ENCODE measurements around the gene AVPR1B.

Gene AVPR1B

DNA sequence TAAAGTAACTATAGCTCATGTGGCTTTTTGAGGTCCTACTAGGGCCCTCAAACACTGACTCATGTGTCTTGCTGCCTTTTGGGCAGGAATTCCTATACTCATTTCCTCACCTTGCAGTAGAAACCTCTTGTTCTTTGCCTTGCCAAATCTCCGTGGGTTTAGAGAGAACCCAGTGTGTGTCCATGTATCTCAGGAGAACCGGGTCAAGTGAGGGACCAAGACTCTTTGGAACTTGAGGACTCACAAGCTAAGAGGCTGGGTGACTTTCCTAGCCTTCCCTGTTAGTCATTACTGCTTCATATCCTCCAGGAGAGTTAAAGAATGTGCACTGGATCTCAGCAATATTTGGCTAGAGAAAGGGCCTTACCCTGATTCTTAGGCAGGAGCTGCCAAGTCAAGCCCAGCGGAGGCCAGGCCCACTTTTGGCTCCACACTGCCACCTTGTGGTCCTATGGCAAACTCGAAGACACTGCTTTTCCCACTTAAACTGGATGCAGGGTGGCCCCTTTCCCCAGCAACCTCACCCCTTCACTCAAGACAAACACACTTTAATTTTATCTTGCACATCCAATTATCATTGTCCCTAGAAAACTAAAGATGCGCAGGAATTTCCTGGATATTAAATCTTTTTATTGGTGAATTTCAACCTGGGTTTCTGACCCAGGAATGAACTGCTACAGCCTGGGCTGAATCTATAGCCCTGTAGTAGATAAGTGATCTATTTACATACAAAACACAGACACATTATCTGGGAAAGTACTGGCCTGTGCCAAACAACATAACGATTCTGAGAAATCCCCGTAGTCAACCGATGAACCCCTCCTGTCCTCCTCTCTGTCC is 10.6 kb downstream of the AVPR1B start:
- TF ChIP-seq, protein P1, sequence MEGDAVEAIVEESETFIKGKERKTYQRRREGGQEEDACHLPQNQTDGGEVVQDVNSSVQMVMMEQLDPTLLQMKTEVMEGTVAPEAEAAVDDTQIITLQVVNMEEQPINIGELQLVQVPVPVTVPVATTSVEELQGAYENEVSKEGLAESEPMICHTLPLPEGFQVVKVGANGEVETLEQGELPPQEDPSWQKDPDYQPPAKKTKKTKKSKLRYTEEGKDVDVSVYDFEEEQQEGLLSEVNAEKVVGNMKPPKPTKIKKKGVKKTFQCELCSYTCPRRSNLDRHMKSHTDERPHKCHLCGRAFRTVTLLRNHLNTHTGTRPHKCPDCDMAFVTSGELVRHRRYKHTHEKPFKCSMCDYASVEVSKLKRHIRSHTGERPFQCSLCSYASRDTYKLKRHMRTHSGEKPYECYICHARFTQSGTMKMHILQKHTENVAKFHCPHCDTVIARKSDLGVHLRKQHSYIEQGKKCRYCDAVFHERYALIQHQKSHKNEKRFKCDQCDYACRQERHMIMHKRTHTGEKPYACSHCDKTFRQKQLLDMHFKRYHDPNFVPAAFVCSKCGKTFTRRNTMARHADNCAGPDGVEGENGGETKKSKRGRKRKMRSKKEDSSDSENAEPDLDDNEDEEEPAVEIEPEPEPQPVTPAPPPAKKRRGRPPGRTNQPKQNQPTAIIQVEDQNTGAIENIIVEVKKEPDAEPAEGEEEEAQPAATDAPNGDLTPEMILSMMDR (conservative IDR thresholded peaks at IDR 0.05; ENCODE audit: low read length): peak; percentile 93
- peak; percentile 88 for DNase-seq (ENCODE audit: low read depth)

DNA sequence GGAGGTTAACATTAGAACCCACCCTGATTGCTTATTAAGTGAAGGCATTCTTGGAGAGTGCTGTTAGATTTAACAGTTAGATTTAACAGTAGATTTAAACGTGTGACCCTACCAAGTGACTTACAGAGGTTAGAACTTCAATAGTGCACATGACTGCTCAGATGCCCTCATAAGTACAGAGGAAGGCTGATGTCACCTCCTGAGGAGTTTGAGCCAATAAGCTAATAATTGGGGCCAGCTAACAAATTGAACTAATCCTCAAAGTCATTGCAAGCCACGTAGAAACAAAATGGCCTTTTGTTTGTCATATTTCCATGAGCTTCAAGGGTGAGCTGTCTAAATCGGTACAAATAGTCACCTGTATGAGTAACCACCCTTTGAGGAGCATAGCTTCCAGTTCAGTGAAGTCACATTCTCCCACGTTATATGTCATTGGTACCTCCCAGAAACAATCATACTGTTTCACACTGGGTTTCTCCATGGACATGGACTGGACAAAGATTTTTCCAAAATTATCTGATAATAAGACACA is 11.7 kb downstream of the AVPR1B start:
- TF ChIP-seq, protein P1 (conservative IDR thresholded peaks at IDR 0.05; ENCODE audit: low read length): no peak
- no peak overlapping the region for H3K4me3 ChIP-seq (ENCODE audit: low read length)
- no peak for DNase-seq (ENCODE audit: low read depth)

More for the DNA sequence above, 10.6 kb downstream of the AVPR1B start:
- H3K4me3 ChIP-seq (ENCODE audit: low read length): no peak overlapping the region

DNA sequence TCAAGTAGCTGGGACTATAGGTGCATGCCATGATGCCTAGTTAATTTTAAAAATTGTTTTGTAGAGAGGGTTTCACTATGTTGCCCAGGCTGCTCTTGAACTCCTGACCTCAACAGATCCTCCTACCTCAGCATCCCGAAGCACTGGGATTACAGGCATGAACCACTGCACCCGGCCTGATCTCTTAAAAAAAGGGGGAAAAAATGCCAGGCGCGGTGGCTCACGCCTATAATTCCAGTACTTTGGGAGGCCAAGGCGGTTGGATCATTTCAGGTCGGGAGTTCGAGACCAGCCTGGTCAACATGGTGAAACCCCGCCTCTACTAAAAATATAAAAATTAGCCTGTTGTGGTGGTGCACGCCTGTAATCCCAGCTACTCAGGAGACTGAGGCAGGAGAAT is 13.2 kb downstream of the AVPR1B start:
- H3K4me3 ChIP-seq (ENCODE audit: low read length): no peak overlapping the region
- TF ChIP-seq, protein P1 (conservative IDR thresholded peaks at IDR 0.05; ENCODE audit: low read length): no peak
- no peak for DNase-seq (ENCODE audit: low read depth)

DNA sequence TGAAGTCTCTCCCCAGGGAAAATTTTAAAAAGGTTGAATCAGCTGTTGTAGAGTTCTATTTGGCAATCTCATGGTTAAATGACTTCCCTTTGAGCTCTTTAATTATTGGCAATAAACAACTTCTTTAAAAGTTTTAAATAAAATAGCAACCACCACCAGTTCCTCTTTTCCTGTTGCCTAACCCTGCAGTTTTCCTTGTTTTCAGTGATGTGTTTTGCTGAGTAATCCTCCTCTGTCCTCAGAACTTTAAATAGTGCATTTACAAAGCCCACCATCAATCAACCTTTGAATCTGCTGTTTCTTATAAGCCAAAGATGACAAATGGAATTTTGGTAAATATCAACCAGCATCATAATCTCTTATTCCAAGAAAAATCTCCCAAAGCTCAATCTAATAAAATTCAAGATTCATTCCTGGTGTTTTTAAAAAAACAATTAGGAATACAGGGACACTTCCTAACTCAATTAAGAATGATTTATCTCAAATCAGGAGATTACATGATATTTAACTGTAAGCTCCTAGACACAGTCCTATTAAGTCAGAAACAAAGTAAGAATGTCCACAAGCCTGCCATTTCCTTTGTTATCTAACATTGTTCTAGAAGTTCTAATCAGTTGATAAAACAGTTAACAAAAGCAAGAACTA is 14.8 kb downstream of the AVPR1B start:
- no peak for DNase-seq (ENCODE audit: low read depth)
- TF ChIP-seq, protein P1 (conservative IDR thresholded peaks at IDR 0.05; ENCODE audit: low read length): no peak
- H3K4me3 ChIP-seq (ENCODE audit: low read length): no peak overlapping the region

DNA sequence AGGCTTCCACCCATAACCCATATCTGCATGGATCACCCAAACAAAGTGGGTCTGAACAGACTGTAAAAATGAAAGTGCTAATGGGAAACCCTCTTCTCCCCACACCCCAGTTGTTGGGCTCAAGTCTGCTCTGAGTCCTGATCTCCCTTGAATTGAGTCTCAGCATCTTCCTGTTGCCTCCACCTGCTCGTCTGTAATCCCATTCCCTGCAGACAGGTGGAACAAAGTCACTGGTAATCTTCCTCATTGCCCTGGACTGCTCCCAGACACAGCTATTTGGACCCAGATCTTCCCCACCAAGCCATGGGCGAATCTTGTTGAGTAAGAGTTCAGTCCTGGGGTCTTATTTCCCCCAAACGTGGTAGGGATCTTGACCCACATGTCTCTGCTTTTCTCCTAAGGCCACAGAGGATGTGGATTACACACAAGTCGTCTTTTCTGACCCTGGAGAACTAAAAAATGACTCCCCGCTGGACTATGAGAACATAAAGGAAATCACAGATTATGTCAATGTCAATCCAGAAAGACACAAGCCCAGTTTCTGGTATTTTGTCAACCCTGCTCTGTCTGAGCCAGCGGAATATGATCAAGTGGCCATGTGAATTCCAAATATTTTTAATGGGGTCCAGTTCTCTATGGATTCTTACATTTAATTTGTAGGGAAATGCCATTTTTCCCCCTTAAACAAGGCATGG is 15.7 kb downstream of the AVPR1B start:
- TF ChIP-seq, protein P1 (conservative IDR thresholded peaks at IDR 0.05; ENCODE audit: low read length): no peak
- no peak for DNase-seq (ENCODE audit: low read depth)
- H3K4me3 ChIP-seq (ENCODE audit: low read length): no peak overlapping the region

DNA sequence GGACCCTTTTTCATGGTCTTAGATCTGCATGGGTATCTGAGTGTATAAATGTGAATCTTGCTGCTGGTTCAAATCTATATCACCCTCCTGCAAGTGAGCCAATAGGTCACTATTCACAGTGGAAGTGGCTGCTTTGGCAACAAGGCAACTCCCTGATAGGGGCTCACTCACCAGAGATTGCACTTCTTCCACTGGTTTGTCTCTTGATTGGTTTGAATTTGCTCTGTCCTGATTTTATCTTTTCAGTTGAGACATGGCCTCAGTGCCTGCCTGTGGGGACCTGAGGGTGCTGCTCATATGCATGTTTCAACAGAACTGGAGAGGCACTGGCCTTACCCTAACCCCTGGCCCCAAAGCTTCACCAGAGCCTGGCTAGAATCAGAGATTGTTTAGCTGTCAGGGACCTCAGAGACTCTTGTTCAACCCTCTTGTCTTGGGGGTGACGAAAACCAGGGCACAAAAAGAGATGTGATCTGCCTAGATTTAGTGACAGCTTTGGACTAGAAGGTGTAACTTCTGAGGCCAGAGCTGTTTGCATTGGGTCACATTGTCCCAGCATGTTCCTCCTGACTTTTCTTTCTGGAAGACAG is 16.9 kb downstream of the AVPR1B start:
- TF ChIP-seq, protein P1 (conservative IDR thresholded peaks at IDR 0.05; ENCODE audit: low read length): no peak
- DNase-seq (ENCODE audit: low read depth): no peak
- no peak overlapping the region for H3K4me3 ChIP-seq (ENCODE audit: low read length)
